ENCODE data around the gene PRR7. TPM values are rescaled to one million over a fixed set of nuclear protein-coding genes. Genes with fewer than 3 reads are reported as not detected.
A peak's percentile ranks its signal among the peaks of the same experiment; 100 is the strongest.

The PRR7 gene
- total and polyA plus RNA-seq, 2 experiments from 2014 or later: 7.6 to 9.7 TPM

DNA sequence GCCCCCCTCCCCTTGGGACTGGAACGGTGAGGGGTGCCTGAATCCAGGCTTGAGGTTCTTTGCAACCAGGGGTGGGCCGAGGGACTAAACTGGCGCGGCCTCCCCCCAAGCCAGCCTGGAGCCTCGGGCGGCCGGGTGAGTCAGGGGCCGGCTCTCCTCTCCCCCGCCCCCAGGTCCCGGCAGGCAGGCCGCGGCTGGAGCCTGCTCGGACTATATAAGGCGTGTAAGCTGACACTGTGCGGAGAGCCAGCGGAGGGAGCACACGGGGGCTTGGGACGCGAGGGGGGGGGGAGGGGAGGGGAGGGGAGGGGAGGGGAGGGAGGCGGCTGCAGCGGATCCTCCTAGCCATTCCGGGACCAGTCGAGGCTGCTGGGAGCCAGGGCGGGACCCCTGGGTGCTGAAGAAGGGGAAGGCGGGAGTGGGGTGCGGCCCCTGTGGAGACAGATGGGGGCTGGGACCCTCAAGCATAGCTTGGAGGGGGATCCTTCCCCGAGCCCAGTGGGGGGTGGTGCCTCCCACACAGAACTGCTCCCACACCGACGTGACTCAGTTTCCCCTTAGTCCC is 50.2 kb downstream of the PRR7 start:
- H3K36me3 ChIP-seq (ENCODE audit: insufficient read depth): no peaks in the 10 kb centered on the region
- DNase-seq (ENCODE audit: low spot score): peak; percentile 95
- TF ChIP-seq EZH2 (IDR thresholded peaks at IDR 0.05; ENCODE audit: low read depth, unreplicated experiment): no peak
- TF ChIP-seq EZH2phosphoT487 (IDR thresholded peaks at IDR 0.05; ENCODE audit: unreplicated experiment): no peak
- no peak for TF ChIP-seq NANOG (IDR thresholded peaks at IDR 0.05; ENCODE audit: borderline replicate concordance)
- no peak for TF ChIP-seq ZNF331 (CRISPR knock-in tag; IDR thresholded peaks at IDR 0.05; ENCODE audit: low read depth)
- TF ChIP-seq, protein P1, sequence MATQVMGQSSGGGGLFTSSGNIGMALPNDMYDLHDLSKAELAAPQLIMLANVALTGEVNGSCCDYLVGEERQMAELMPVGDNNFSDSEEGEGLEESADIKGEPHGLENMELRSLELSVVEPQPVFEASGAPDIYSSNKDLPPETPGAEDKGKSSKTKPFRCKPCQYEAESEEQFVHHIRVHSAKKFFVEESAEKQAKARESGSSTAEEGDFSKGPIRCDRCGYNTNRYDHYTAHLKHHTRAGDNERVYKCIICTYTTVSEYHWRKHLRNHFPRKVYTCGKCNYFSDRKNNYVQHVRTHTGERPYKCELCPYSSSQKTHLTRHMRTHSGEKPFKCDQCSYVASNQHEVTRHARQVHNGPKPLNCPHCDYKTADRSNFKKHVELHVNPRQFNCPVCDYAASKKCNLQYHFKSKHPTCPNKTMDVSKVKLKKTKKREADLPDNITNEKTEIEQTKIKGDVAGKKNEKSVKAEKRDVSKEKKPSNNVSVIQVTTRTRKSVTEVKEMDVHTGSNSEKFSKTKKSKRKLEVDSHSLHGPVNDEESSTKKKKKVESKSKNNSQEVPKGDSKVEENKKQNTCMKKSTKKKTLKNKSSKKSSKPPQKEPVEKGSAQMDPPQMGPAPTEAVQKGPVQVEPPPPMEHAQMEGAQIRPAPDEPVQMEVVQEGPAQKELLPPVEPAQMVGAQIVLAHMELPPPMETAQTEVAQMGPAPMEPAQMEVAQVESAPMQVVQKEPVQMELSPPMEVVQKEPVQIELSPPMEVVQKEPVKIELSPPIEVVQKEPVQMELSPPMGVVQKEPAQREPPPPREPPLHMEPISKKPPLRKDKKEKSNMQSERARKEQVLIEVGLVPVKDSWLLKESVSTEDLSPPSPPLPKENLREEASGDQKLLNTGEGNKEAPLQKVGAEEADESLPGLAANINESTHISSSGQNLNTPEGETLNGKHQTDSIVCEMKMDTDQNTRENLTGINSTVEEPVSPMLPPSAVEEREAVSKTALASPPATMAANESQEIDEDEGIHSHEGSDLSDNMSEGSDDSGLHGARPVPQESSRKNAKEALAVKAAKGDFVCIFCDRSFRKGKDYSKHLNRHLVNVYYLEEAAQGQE (IDR thresholded peaks at IDR 0.05; ENCODE audit: unreplicated experiment): peak; percentile 18
- TF ChIP-seq, protein P2, sequence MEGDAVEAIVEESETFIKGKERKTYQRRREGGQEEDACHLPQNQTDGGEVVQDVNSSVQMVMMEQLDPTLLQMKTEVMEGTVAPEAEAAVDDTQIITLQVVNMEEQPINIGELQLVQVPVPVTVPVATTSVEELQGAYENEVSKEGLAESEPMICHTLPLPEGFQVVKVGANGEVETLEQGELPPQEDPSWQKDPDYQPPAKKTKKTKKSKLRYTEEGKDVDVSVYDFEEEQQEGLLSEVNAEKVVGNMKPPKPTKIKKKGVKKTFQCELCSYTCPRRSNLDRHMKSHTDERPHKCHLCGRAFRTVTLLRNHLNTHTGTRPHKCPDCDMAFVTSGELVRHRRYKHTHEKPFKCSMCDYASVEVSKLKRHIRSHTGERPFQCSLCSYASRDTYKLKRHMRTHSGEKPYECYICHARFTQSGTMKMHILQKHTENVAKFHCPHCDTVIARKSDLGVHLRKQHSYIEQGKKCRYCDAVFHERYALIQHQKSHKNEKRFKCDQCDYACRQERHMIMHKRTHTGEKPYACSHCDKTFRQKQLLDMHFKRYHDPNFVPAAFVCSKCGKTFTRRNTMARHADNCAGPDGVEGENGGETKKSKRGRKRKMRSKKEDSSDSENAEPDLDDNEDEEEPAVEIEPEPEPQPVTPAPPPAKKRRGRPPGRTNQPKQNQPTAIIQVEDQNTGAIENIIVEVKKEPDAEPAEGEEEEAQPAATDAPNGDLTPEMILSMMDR (conservative IDR thresholded peaks at IDR 0.05; ENCODE audit: low read depth in 2 of 2): no peak
- peak; percentile 34; the same call in 1 of the 2 replicates for TF ChIP-seq POLR2AphosphoS5 (IDR thresholded peaks at IDR 0.05; ENCODE audit: low read depth)
- TF ChIP-seq, protein P3, sequence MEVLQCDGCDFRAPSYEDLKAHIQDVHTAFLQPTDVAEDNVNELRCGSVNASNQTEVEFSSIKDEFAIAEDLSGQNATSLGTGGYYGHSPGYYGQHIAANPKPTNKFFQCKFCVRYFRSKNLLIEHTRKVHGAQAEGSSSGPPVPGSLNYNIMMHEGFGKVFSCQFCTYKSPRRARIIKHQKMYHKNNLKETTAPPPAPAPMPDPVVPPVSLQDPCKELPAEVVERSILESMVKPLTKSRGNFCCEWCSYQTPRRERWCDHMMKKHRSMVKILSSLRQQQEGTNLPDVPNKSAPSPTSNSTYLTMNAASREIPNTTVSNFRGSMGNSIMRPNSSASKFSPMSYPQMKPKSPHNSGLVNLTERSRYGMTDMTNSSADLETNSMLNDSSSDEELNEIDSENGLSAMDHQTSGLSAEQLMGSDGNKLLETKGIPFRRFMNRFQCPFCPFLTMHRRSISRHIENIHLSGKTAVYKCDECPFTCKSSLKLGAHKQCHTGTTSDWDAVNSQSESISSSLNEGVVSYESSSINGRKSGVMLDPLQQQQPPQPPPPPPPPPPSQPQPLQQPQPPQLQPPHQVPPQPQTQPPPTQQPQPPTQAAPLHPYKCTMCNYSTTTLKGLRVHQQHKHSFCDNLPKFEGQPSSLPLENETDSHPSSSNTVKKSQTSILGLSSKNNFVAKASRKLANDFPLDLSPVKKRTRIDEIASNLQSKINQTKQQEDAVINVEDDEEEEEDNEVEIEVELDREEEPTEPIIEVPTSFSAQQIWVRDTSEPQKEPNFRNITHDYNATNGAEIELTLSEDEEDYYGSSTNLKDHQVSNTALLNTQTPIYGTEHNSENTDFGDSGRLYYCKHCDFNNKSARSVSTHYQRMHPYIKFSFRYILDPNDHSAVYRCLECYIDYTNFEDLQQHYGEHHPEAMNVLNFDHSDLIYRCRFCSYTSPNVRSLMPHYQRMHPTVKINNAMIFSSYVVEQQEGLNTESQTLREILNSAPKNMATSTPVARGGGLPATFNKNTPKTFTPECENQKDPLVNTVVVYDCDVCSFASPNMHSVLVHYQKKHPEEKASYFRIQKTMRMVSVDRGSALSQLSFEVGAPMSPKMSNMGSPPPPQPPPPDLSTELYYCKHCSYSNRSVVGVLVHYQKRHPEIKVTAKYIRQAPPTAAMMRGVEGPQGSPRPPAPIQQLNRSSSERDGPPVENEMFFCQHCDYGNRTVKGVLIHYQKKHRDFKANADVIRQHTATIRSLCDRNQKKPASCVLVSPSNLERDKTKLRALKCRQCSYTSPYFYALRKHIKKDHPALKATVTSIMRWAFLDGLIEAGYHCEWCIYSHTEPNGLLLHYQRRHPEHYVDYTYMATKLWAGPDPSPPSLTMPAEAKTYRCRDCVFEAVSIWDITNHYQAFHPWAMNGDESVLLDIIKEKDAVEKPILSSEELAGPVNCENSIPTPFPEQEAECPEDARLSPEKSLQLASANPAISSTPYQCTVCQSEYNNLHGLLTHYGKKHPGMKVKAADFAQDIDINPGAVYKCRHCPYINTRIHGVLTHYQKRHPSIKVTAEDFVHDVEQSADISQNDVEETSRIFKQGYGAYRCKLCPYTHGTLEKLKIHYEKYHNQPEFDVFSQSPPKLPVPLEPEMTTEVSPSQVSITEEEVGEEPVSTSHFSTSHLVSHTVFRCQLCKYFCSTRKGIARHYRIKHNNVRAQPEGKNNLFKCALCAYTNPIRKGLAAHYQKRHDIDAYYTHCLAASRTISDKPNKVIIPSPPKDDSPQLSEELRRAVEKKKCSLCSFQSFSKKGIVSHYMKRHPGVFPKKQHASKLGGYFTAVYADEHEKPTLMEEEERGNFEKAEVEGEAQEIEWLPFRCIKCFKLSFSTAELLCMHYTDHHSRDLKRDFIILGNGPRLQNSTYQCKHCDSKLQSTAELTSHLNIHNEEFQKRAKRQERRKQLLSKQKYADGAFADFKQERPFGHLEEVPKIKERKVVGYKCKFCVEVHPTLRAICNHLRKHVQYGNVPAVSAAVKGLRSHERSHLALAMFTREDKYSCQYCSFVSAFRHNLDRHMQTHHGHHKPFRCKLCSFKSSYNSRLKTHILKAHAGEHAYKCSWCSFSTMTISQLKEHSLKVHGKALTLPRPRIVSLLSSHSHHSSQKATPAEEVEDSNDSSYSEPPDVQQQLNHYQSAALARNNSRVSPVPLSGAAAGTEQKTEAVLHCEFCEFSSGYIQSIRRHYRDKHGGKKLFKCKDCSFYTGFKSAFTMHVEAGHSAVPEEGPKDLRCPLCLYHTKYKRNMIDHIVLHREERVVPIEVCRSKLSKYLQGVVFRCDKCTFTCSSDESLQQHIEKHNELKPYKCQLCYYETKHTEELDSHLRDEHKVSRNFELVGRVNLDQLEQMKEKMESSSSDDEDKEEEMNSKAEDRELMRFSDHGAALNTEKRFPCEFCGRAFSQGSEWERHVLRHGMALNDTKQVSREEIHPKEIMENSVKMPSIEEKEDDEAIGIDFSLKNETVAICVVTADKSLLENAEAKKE (CRISPR knock-in tag; IDR thresholded peaks at IDR 0.05): no peak
- TF ChIP-seq JUNB (IDR thresholded peaks at IDR 0.05; ENCODE audit: unreplicated experiment): no peak
- no peak for TF ChIP-seq ZNF114 (CRISPR knock-in tag; IDR thresholded peaks at IDR 0.05)
- TF ChIP-seq, protein P4, sequence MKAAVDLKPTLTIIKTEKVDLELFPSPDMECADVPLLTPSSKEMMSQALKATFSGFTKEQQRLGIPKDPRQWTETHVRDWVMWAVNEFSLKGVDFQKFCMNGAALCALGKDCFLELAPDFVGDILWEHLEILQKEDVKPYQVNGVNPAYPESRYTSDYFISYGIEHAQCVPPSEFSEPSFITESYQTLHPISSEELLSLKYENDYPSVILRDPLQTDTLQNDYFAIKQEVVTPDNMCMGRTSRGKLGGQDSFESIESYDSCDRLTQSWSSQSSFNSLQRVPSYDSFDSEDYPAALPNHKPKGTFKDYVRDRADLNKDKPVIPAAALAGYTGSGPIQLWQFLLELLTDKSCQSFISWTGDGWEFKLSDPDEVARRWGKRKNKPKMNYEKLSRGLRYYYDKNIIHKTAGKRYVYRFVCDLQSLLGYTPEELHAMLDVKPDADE (IDR thresholded peaks at IDR 0.05): no peak
- no peak for TF ChIP-seq STAT1 (IDR thresholded peaks at IDR 0.05; ENCODE audit: unreplicated experiment)
- TF ChIP-seq CREB1 (CRISPR knock-in tag; IDR thresholded peaks at IDR 0.05; ENCODE audit: low read depth): no peak
- peak; percentile 42 for ATAC-seq
- H3K27me3 Mint-ChIP-seq (ENCODE audit: insufficient read depth, low read depth, poor library complexity): peaks cover 41% of the 10 kb centered on the region
- H3K36me3 Mint-ChIP-seq (ENCODE audit: low read depth): peaks cover 21% of the 10 kb centered on the region
- H2AFZ ChIP-seq: no peak overlapping the region
- peak overlapping the region; percentile 97 for H3K27ac Mint-ChIP-seq
- H3K4me1 Mint-ChIP-seq: peaks cover 49% of the 10 kb centered on the region
- peaks cover 42% of the 10 kb centered on the region for H3F3A ChIP-seq (replicated peaks; ENCODE audit: low read depth)
- peak overlapping the region; percentile 98 for H3K27ac ChIP-seq (ENCODE audit: low read depth)
- peaks cover 22% of the 10 kb centered on the region for H3K27me3 ChIP-seq (ENCODE audit: insufficient read depth)
- H3K4me1 ChIP-seq (ENCODE audit: insufficient read depth): peaks cover 46% of the 10 kb centered on the region
- H3K4me2 ChIP-seq: peak overlapping the region; percentile 99
- H3K9me2 ChIP-seq (ENCODE audit: insufficient read depth): no peaks in the 10 kb centered on the region
- peak overlapping the region; percentile 83 for H3K4me3 ChIP-seq
- H4K20me1 ChIP-seq (replicated peaks; ENCODE audit: insufficient read depth): no peaks in the 10 kb centered on the region; the same call in none of the 2 replicates
- H3K79me2 ChIP-seq (replicated peaks; ENCODE audit: insufficient read depth): peaks cover 20% of the 10 kb centered on the region
- peak overlapping the region; percentile 79 for H3K4me3 Mint-ChIP-seq
- no peaks in the 10 kb centered on the region for H3K9me3 Mint-ChIP-seq

Data from GM23338 (cell line).